Astrocyte (in vitro differentiated cells and primary cell): ENCODE results near the gene IPPK. TPM values are rescaled to one million over a fixed set of nuclear protein-coding genes. Genes with fewer than 3 reads are reported as not detected.

Source experiments
- DNase-seq: peaks from one replicate; pipeline ENCODE4 v3.0.0-alpha.2; 2010; ENCODE audit warnings: low read depth
- FAIRE-seq: peaks from 2 replicates; lab custom pipeline; 2011; peaks lifted over from hg19 to GRCh38; lab: Jason Lieb, UNC
- H2AFZ ChIP-seq: 2 replicates; pipeline ENCODE4 v1.6.0; 2012; ENCODE audit warnings: low read depth, low read length, inconsistent platforms
- H3K27ac ChIP-seq: 2 replicates; pipeline ENCODE4 v1.5.1; 2011; ENCODE audit warnings: low read depth, low read length, inconsistent platforms
- H3K27me3 ChIP-seq: 2 replicates; pipeline ENCODE4 v1.6.0; 2011; ENCODE audit warnings: low read length, inconsistent platforms; ENCODE audit not compliant: insufficient read depth
- H3K36me3 ChIP-seq: 2 replicates; pipeline ENCODE4 v1.5.1; 2011; ENCODE audit warnings: low read length, inconsistent platforms; ENCODE audit not compliant: insufficient read depth
- H3K4me1 ChIP-seq: 2 replicates; pipeline ENCODE4 v1.5.1; 2011; ENCODE audit warnings: low read length, inconsistent platforms; ENCODE audit not compliant: insufficient read depth
- H3K4me2 ChIP-seq: 2 replicates; pipeline ENCODE4 v1.6.0; 2012; ENCODE audit warnings: low read length, inconsistent platforms
- H3K4me3 ChIP-seq: 2 replicates; pipeline ENCODE4 v1.5.1; 2011; ENCODE audit warnings: low read depth, mild to moderate bottlenecking, low read length, inconsistent platforms; ENCODE audit not compliant: insufficient read depth
- H3K79me2 ChIP-seq: 2 replicates; pipeline ENCODE4 v1.6.0; 2012; ENCODE audit warnings: mild to moderate bottlenecking, low read length, inconsistent platforms; ENCODE audit not compliant: insufficient read depth
- H3K9ac ChIP-seq: 2 replicates; pipeline ENCODE4 v1.6.0; 2012; ENCODE audit warnings: mild to moderate bottlenecking, low read length, inconsistent platforms
- H3K9me3 ChIP-seq: 2 replicates; pipeline ENCODE4 v1.5.1; 2012; ENCODE audit warnings: low read depth, mild to moderate bottlenecking, low read length, inconsistent platforms; ENCODE audit not compliant: insufficient read depth
- H4K20me1 ChIP-seq: 2 replicates; pipeline ENCODE4 v1.6.0; 2012; ENCODE audit warnings: low read length, inconsistent platforms; ENCODE audit not compliant: insufficient read depth
- H3K27ac Mint-ChIP-seq: one replicate; pipeline ENCODE4 v1.8.0; 2021; ENCODE audit warnings: mild to moderate bottlenecking, mixed read lengths; ENCODE audit not compliant: unreplicated experiment
- H3K27me3 Mint-ChIP-seq: one replicate; pipeline ENCODE4 v1.8.0; 2021; ENCODE audit warnings: low read depth, mixed read lengths; ENCODE audit not compliant: unreplicated experiment
- H3K36me3 Mint-ChIP-seq: one replicate; pipeline ENCODE4 v1.8.0; 2021; ENCODE audit warnings: low read depth, mixed read lengths; ENCODE audit not compliant: unreplicated experiment
- H3K4me1 Mint-ChIP-seq: one replicate; pipeline ENCODE4 v1.8.0; 2021; ENCODE audit warnings: low read depth, mixed read lengths; ENCODE audit not compliant: unreplicated experiment
- H3K4me3 Mint-ChIP-seq: one replicate; pipeline ENCODE4 v1.8.0; 2021; ENCODE audit warnings: mild to moderate bottlenecking, moderate library complexity, mixed read lengths; ENCODE audit not compliant: unreplicated experiment
- H3K9me3 Mint-ChIP-seq: one replicate; pipeline ENCODE4 v1.8.0; 2021; ENCODE audit warnings: mild to moderate bottlenecking, mixed read lengths; ENCODE audit not compliant: unreplicated experiment
- EZH2 ChIP-seq: IDR thresholded peaks from 2 replicates; pipeline ENCODE4 v1.6.1; 2012; ENCODE audit warnings: mild to moderate bottlenecking, low read length, inconsistent platforms; ENCODE audit not compliant: insufficient read depth
- total RNA-seq: library from RNA; stranded (reverse); gene quantifications from 2 replicates; pipeline ENCODE4 v1.2.1, GENCODE V29; 2021
- TF ChIP-seq, protein P1 (sequence below): IDR thresholded peaks from 2 replicates; pipeline ENCODE4 v1.5.1; 2011; ENCODE audit warnings: low read depth, mild to moderate bottlenecking, inconsistent platforms, low read length, moderate library complexity; ENCODE audit not compliant: insufficient read depth

The IPPK gene
- total RNA-seq, 1 donor from 2014 or later, result 14.1 TPM

DNA sequence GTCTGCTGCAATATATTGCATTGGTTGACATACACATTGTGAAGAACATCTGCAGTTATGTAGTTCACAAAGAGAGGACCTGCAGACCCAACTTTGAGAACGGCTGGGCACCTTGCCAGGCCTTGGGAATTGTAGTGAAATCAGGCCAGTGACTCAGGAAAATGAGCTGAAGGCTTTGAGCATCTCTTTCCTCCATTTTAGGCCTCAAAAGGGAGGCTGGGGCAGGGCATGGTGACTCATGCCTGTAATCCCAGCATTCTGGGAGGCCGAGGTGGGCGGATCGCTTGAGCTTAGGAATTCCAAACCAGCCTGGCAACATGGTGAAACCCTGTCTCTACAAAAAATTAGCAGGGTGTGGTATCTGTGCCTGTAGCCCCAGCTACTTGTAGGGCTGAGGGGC, 1.4 kb upstream of the IPPK start:
- peak overlapping the region; percentile 90 for H3K27ac ChIP-seq
- peaks cover 41% of the 10 kb centered on the region for H3K79me2 ChIP-seq
- peak overlapping the region; percentile 93 for H3K9ac ChIP-seq
- Mint-ChIP-seq H3K9me3 (peaks cover 2% of the 10 kb centered on the region), H3K36me3 (peaks cover 1% of the 10 kb centered on the region), H3K27me3 (no peaks in the 10 kb centered on the region), H3K4me3 (peak overlapping the region; percentile 98), H3K27ac (peak overlapping the region; percentile 99), H3K4me1 (peaks cover 14% of the 10 kb centered on the region)
- H3K9me3 ChIP-seq, result no peaks in the 10 kb centered on the region
- DNase-seq, result peak; percentile 79
- no peak for TF ChIP-seq EZH2
- TF ChIP-seq, protein P1, sequence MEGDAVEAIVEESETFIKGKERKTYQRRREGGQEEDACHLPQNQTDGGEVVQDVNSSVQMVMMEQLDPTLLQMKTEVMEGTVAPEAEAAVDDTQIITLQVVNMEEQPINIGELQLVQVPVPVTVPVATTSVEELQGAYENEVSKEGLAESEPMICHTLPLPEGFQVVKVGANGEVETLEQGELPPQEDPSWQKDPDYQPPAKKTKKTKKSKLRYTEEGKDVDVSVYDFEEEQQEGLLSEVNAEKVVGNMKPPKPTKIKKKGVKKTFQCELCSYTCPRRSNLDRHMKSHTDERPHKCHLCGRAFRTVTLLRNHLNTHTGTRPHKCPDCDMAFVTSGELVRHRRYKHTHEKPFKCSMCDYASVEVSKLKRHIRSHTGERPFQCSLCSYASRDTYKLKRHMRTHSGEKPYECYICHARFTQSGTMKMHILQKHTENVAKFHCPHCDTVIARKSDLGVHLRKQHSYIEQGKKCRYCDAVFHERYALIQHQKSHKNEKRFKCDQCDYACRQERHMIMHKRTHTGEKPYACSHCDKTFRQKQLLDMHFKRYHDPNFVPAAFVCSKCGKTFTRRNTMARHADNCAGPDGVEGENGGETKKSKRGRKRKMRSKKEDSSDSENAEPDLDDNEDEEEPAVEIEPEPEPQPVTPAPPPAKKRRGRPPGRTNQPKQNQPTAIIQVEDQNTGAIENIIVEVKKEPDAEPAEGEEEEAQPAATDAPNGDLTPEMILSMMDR, result no peak
- H3K4me3 ChIP-seq, result peak overlapping the region; percentile 83
- H3K4me2 ChIP-seq, result peak overlapping the region; percentile 93
- H3K36me3 ChIP-seq, result no peaks in the 10 kb centered on the region
- no peaks in the 10 kb centered on the region for H3K27me3 ChIP-seq
- H3K4me1 ChIP-seq, result peaks cover 11% of the 10 kb centered on the region
- H4K20me1 ChIP-seq, result peaks cover 21% of the 10 kb centered on the region
- FAIRE-seq, result no peak
- no peak overlapping the region for H2AFZ ChIP-seq

DNA sequence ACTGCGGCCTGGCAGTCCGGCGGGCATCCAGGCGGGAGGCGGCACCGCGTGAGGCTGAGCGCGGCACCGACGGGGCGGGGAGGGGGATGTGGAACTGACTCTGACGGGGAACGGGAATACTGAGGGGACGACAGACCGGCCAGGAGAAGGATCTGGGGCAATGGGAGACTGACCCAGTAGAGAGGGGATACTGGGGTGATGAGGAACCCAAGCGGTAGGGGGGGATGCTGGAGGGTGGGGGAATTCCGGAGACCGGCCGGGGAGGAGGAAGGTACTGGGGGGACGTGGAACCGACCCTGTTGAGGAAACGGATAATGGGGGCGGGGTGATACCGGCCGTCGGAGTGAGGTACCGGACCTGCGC, 423 bp downstream of the IPPK start:
- Histone ChIP-seq H2AFZ (peak overlapping the region; percentile 72), H3K9ac (peak overlapping the region; percentile 93), H3K4me3 (peak overlapping the region; percentile 83), H3K4me2 (peak overlapping the region; percentile 93), H4K20me1 (peaks cover 37% of the 10 kb centered on the region), H3K27me3 (no peaks in the 10 kb centered on the region), H3K9me3 (no peaks in the 10 kb centered on the region), H3K4me1 (peaks cover 19% of the 10 kb centered on the region), H3K79me2 (peaks cover 59% of the 10 kb centered on the region), H3K36me3 (no peaks in the 10 kb centered on the region), H3K27ac (peak overlapping the region; percentile 90)
- H3K9me3 Mint-ChIP-seq, result peaks cover 2% of the 10 kb centered on the region
- peak overlapping the region; percentile 93 for H3K27ac Mint-ChIP-seq
- H3K27me3 Mint-ChIP-seq, result no peaks in the 10 kb centered on the region
- peaks cover 21% of the 10 kb centered on the region for H3K4me1 Mint-ChIP-seq
- peaks cover 4% of the 10 kb centered on the region for H3K36me3 Mint-ChIP-seq
- no peak for TF ChIP-seq EZH2
- FAIRE-seq (no peak), DNase-seq (no peak)
- peak overlapping the region; percentile 98 for H3K4me3 Mint-ChIP-seq

DNA sequence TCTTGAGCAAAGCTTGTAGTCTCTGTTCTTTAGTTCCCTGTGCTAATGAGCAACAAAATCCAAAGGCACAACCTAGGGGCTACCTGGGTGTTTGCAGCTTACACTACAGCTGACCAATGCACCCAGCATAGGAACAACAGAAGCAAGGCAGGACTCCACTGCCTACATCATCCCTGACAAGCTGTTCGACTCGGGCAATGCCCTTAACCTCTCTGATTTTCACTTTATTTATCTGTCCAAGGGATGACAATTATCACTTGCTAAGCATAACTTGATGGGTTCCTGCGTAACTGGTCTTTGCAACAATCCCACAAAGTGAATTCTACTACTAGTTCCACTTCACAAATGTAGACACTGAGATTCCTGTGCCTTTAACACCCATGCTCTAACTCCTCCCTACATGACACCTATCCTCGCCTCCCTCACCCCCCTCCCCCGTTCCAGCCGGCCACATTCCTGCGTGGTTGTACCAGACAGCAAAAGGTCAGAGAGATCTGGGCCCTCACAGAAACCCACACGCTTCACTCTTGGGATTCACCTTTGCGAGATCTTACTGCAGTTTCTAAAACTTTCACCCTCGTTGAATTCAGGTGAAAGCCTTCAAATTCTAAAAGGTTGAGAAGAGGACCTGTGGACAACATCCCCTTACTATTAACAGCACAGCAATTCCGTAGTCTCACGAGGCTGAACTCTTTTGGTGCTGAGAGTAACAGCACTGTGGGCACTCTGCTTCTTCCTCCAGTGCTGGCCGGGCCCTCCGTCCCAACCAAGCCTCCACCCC, 995 bp downstream of the IPPK start:
- Histone ChIP-seq H3K27me3 (no peaks in the 10 kb centered on the region), H2AFZ (peak overlapping the region; percentile 30), H3K9me3 (no peaks in the 10 kb centered on the region), H3K27ac (peak overlapping the region; percentile 90), H3K4me3 (peak overlapping the region; percentile 83), H3K36me3 (no peaks in the 10 kb centered on the region), H3K9ac (peak overlapping the region; percentile 93), H4K20me1 (peaks cover 42% of the 10 kb centered on the region), H3K4me2 (peak overlapping the region; percentile 93), H3K79me2 (peaks cover 65% of the 10 kb centered on the region), H3K4me1 (peaks cover 24% of the 10 kb centered on the region)
- TF ChIP-seq EZH2, result no peak
- TF ChIP-seq, protein P1, result no peak
- no peaks in the 10 kb centered on the region for H3K27me3 Mint-ChIP-seq
- peaks cover 2% of the 10 kb centered on the region for H3K9me3 Mint-ChIP-seq
- DNase-seq (peak; percentile 72), FAIRE-seq (no peak)
- peak overlapping the region; percentile 93 for H3K27ac Mint-ChIP-seq
- H3K4me1 Mint-ChIP-seq, result peaks cover 25% of the 10 kb centered on the region
- peaks cover 3% of the 10 kb centered on the region for H3K36me3 Mint-ChIP-seq
- H3K4me3 Mint-ChIP-seq, result peak overlapping the region; percentile 98
